GM23338 (cell line): ENCODE data around the gene HHAT. TPM values are rescaled to one million over a fixed set of nuclear protein-coding genes. Genes with fewer than 3 reads are reported as not detected.

Source experiments
- ATAC-seq: fragments of 200-7000 bp; cut with Tn5 transposase; 3 replicates; pipeline ENCODE4 v1.9.1; 2020
- DNase-seq: peaks from one replicate; pipeline ENCODE4 v3.0.0-alpha.2; 2015; ENCODE audit warnings: low spot score
- H2AFZ ChIP-seq: fragments of 200-600 bp; sonication (generic); 2 replicates; pipeline ENCODE4 v1.8.0; 2016; ENCODE audit warnings: antibody characterized with exemption, mild to moderate bottlenecking, moderate library complexity
- H3F3A ChIP-seq: fragments of 200-600 bp; sonication (generic); replicated peaks from 2 replicates; pipeline ENCODE4 v1.8.0; 2017; ENCODE audit warnings: antibody characterized with exemption, mixed run types, low read depth
- H3K27ac ChIP-seq: fragments of 200-600 bp; sonication (generic); 2 replicates; pipeline ENCODE4 v1.6.1; 2016; ENCODE audit warnings: low read depth
- H3K27me3 ChIP-seq: fragments of 200-600 bp; sonication (generic); 2 replicates; pipeline ENCODE4 v1.8.0; 2016; ENCODE audit warnings: mild to moderate bottlenecking, mixed run types, moderate library complexity; ENCODE audit not compliant: insufficient read depth
- H3K36me3 ChIP-seq: fragments of 200-600 bp; sonication (generic); 2 replicates; pipeline ENCODE4 v1.8.0; 2016; ENCODE audit warnings: mild to moderate bottlenecking; ENCODE audit not compliant: insufficient read depth
- H3K4me1 ChIP-seq: fragments of 200-600 bp; sonication (generic); 2 replicates; pipeline ENCODE4 v1.8.0; 2016; ENCODE audit warnings: mild to moderate bottlenecking, moderate library complexity; ENCODE audit not compliant: insufficient read depth
- H3K4me2 ChIP-seq: fragments of 200-600 bp; sonication (generic); 2 replicates; pipeline ENCODE4 v1.7.1; 2017; ENCODE audit warnings: mixed run types
- H3K4me3 ChIP-seq: fragments of 200-600 bp; sonication (generic); 2 replicates; pipeline ENCODE4 v1.6.1; 2016; ENCODE audit warnings: mixed run types
- H3K79me2 ChIP-seq: fragments of 200-600 bp; sonication (generic); replicated peaks from 2 replicates; pipeline ENCODE4 v1.8.0; 2017; ENCODE audit warnings: mild to moderate bottlenecking; ENCODE audit not compliant: insufficient read depth
- H3K9me2 ChIP-seq: fragments of 200-600 bp; sonication (generic); 2 replicates; pipeline ENCODE4 v1.8.0; 2017; ENCODE audit not compliant: insufficient read depth
- H4K20me1 ChIP-seq: fragments of 200-600 bp; sonication (generic); replicated peaks from 2 replicates; pipeline ENCODE4 v1.8.0; 2017; ENCODE audit warnings: mild to moderate bottlenecking; ENCODE audit not compliant: insufficient read depth
- H3K27ac Mint-ChIP-seq: 2 replicates; pipeline ENCODE4 v1.8.0; 2020; ENCODE audit warnings: inconsistent platforms, mild to moderate bottlenecking, moderate library complexity, mixed read lengths
- H3K27me3 Mint-ChIP-seq: 3 replicates; pipeline ENCODE4 v1.8.0; 2022; ENCODE audit warnings: low read depth, mild to moderate bottlenecking, moderate library complexity, mixed read lengths, inconsistent platforms; ENCODE audit not compliant: insufficient read depth, poor library complexity
- H3K36me3 Mint-ChIP-seq: 3 replicates; pipeline ENCODE4 v1.8.0; 2021; ENCODE audit warnings: low read depth, mild to moderate bottlenecking, inconsistent platforms, moderate library complexity, mixed read lengths
- H3K4me1 Mint-ChIP-seq: 3 replicates; pipeline ENCODE4 v1.8.0; 2020; ENCODE audit warnings: mild to moderate bottlenecking, inconsistent platforms, mixed read lengths
- H3K4me3 Mint-ChIP-seq: 3 replicates; pipeline ENCODE4 v1.8.0; 2021; ENCODE audit warnings: moderate library complexity, mild to moderate bottlenecking, inconsistent platforms, mixed read lengths
- H3K9me3 Mint-ChIP-seq: 3 replicates; pipeline ENCODE4 v1.8.0; 2020; ENCODE audit warnings: moderate library complexity, mild to moderate bottlenecking, inconsistent platforms, mixed read lengths
- CREB1 ChIP-seq: fragments of 250-450 bp; sonication (Bioruptor Pico); IDR thresholded peaks from 2 replicates; pipeline ENCODE4 v1.5.0; 2020; ENCODE audit warnings: low read depth, mild to moderate bottlenecking, moderate library complexity
- CTCF ChIP-seq, 2 experiments: fragments of 200-600 bp in 1 of 2; sonication (generic) in 1 of 2; conservative IDR thresholded peaks; 2 replicates each; pipeline versions ENCODE4 v1.5.1 to v1.6.1; 2016 to 2017; ENCODE audit warnings: antibody characterized with exemption in 2 of 2, low read depth in 2 of 2, mild to moderate bottlenecking in 2 of 2, moderate library complexity in 1 of 2
- ETS1 ChIP-seq: IDR thresholded peaks from 2 replicates; pipeline ENCODE4 v1.6.1; 2016; ENCODE audit warnings: antibody characterized with exemption
- EZH2 ChIP-seq: fragments of 200-600 bp; sonication (generic); IDR thresholded peaks from one replicate; pipeline ENCODE4 v1.8.0; 2017; ENCODE audit warnings: antibody characterized with exemption, mild to moderate bottlenecking, low read depth; ENCODE audit not compliant: unreplicated experiment
- EZH2phosphoT487 ChIP-seq: fragments of 200-600 bp; sonication (generic); IDR thresholded peaks from one replicate; pipeline ENCODE4 v1.8.1; 2018; ENCODE audit warnings: antibody characterized with exemption; ENCODE audit not compliant: unreplicated experiment
- JUNB ChIP-seq: IDR thresholded peaks from one replicate; pipeline ENCODE4 v1.6.1; 2016; ENCODE audit warnings: antibody characterized with exemption; ENCODE audit not compliant: unreplicated experiment
- NANOG ChIP-seq: IDR thresholded peaks from 2 replicates; pipeline ENCODE4 v1.6.1; 2016; ENCODE audit warnings: antibody characterized with exemption, borderline replicate concordance
- POLR2AphosphoS5 ChIP-seq: IDR thresholded peaks from 2 replicates; pipeline ENCODE4 v1.6.1; 2016; ENCODE audit warnings: antibody characterized with exemption, low read depth
- ZNF331 ChIP-seq: fragments of 250-450 bp; sonication (Bioruptor Pico); IDR thresholded peaks from 2 replicates; pipeline ENCODE4 v1.5.0; 2020; ENCODE audit warnings: low read depth, mild to moderate bottlenecking, moderate library complexity
- ZNF462 ChIP-seq: fragments of 250-450 bp; sonication (Bioruptor Pico); IDR thresholded peaks from 2 replicates; pipeline ENCODE4 v1.5.0; 2020; ENCODE audit warnings: mild to moderate bottlenecking, moderate library complexity
- polyA plus RNA-seq: library from polyadenylated mRNA; unstranded; fragments of >200 nt; fragmentation: Nextera tagmentation; extraction: Ambion mirVana; gene quantifications from 2 replicates; pipeline ENCODE4 v1.2.1, GENCODE V29; 2016
- total RNA-seq: library from RNA; depleted of rRNA; stranded (reverse); fragments of >200 nt; shearing (Covaris generic); gene quantifications from 2 replicates; pipeline ENCODE4 v1.2.3, GENCODE V29; 2014

Gene HHAT
- total and polyA plus RNA-seq, 2 experiments from 2014 or later, result 0.11 to 0.66 TPM

GRCh38 chr1:210571356-210572284 lies 242.9 kb downstream of the HHAT start (continued):
- TF ChIP-seq EZH2phosphoT487 (no peak), CREB1 (CRISPR knock-in tag) (no peak), EZH2 (no peak), NANOG (no peak)

- H3K4me1 Mint-ChIP-seq, result no peaks in the 10 kb centered on the region
- H3F3A ChIP-seq, result no peaks in the 10 kb centered on the region
- H3K9me3 Mint-ChIP-seq, result peaks cover 13% of the 10 kb centered on the region; the same call in 2 of the 3 replicates
- no peaks in the 10 kb centered on the region for H3K4me1 ChIP-seq
- H3K36me3 ChIP-seq, result no peaks in the 10 kb centered on the region
- H3K9me2 ChIP-seq, result 0 out of 2 replicates have a peak, but pooled peaks cover 4% of the 10 kb centered on the region
- no peak overlapping the region for H3K27ac Mint-ChIP-seq
- ATAC-seq (no peak), DNase-seq (no peak)
- H3K4me3 ChIP-seq, result no peak overlapping the region
- H3K79me2 ChIP-seq, result no peaks in the 10 kb centered on the region
- no peaks in the 10 kb centered on the region for H4K20me1 ChIP-seq
- no peak overlapping the region for H2AFZ ChIP-seq
- no peak overlapping the region for H3K4me3 Mint-ChIP-seq
- no peak overlapping the region for H3K27ac ChIP-seq
- H3K27me3 Mint-ChIP-seq, result peaks cover 3% of the 10 kb centered on the region
- no peaks in the 10 kb centered on the region for H3K27me3 ChIP-seq
- H3K36me3 Mint-ChIP-seq, result peaks cover 9% of the 10 kb centered on the region; the same call in 1 of the 3 replicates
- H3K4me2 ChIP-seq, result no peak overlapping the region
- no peak for TF ChIP-seq ZNF331 (CRISPR knock-in tag)
- TF ChIP-seq POLR2AphosphoS5, result no peak
- no peak for TF ChIP-seq ZNF462 (CRISPR knock-in tag)
- no peak for TF ChIP-seq NANOG
- no peak for TF ChIP-seq EZH2
- no peak for TF ChIP-seq CREB1 (CRISPR knock-in tag)
- no peak for TF ChIP-seq CTCF (conservative IDR thresholded peaks at IDR 0.05; ENCODE audit: low read depth in 2 of 2)
- TF ChIP-seq JUNB, result no peak
- TF ChIP-seq ETS1, result no peak
These were observed 244.4 kb downstream of the HHAT start for GRCh38 chr1:210573141-210573540.
